IgD-negative memory B cell (primary cell): ENCODE measurements around the gene FRMD7. TPM values are rescaled to one million over a fixed set of nuclear protein-coding genes. Genes with fewer than 3 reads are reported as not detected.
"Not testable (repeated sequence)": the region's sequence is repeated elsewhere in the genome, so short reads cannot be mapped to it uniquely, and the experiment has no call there.

Source experiments
- H3K27ac Mint-ChIP-seq, 3 donors: one replicate each; pipeline ENCODE4 v1.8.0; 2020 to 2022; ENCODE audit warnings: mild to moderate bottlenecking in 3 of 3, mixed read lengths in 3 of 3, moderate library complexity in 1 of 3
- H3K27me3 Mint-ChIP-seq: one replicate; pipeline ENCODE4 v1.8.0; 2021; ENCODE audit warnings: mixed read lengths
- H3K36me3 Mint-ChIP-seq: one replicate; pipeline ENCODE4 v1.8.0; 2020; ENCODE audit warnings: mild to moderate bottlenecking, mixed read lengths
- H3K4me1 Mint-ChIP-seq, 3 donors: one replicate each; pipeline ENCODE4 v1.8.0; 2020 to 2022; ENCODE audit warnings: mixed read lengths in 3 of 3, mild to moderate bottlenecking in 1 of 3
- H3K4me3 Mint-ChIP-seq, 4 donors: one replicate each; pipeline ENCODE4 v1.8.0; 2020 to 2022; ENCODE audit warnings: mild to moderate bottlenecking in 4 of 4, mixed read lengths in 4 of 4, moderate library complexity in 3 of 4
- H3K9me3 Mint-ChIP-seq, 3 donors: one replicate each; pipeline ENCODE4 v1.8.0; 2020 to 2021; ENCODE audit warnings: mixed read lengths in 3 of 3, mild to moderate bottlenecking in 1 of 3
- polyA plus RNA-seq: library from polyadenylated mRNA; unstranded; fragments of 300-500 nt; fragmentation: Illumina TruSeq; gene quantifications from one replicate; pipeline ENCODE4 v1.2.3, GENCODE V29; 2021

The FRMD7 gene
- polyA plus RNA-seq, 1 donor from 2014 or later = not detected

DNA sequence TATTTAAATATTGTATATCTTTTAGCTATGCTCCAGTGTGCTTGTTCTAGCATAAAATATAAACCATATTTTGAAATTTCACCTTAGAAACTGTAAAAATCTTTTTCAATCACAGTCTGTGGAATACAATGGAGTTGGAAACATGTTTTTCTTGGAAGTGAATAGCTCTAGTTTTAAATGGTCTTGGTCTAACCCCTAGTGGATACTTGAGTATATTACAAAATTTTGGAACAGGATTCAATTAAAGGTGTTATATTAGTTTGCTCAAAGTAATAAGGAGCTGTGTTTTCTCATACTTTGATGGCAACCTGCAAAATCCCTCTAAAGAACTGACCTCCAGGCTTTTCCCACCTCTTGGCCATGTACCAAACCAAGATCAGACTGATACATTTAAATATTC lies 56.6 kb downstream of the FRMD7 start:
- H3K4me1 Mint-ChIP-seq = no peaks in the 10 kb centered on the region
- no peak overlapping the region for H3K4me3 Mint-ChIP-seq
- no peaks in the 10 kb centered on the region for H3K36me3 Mint-ChIP-seq
- H3K27me3 Mint-ChIP-seq = peaks cover 2% of the 10 kb centered on the region
- H3K9me3 Mint-ChIP-seq = no peaks in the 10 kb centered on the region
- H3K27ac Mint-ChIP-seq = no peak overlapping the region

DNA sequence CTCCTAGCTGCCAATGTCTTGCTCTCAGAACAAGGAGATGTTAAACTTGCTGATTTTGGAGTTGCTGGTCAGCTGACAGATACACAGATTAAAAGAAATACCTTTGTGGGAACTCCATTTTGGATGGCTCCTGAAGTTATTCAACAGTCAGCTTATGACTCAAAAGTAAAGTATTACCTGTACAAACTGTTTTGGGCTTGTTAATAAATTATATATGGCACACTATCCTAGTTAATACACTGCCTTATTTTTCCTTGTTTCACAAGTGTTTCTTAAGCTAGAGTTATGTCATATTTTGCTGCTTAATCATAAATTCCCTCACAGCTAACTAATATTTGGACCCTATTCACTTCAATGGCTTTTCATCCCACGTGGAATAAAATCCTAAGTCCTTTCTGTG lies 59.4 kb downstream of the FRMD7 start:
- Mint-ChIP-seq H3K36me3 (no peaks in the 10 kb centered on the region), H3K4me1 (no peaks in the 10 kb centered on the region), H3K4me3 (no peak overlapping the region), H3K9me3 (no peaks in the 10 kb centered on the region), H3K27ac (no peak overlapping the region), H3K27me3 (peaks cover 2% of the 10 kb centered on the region)

DNA sequence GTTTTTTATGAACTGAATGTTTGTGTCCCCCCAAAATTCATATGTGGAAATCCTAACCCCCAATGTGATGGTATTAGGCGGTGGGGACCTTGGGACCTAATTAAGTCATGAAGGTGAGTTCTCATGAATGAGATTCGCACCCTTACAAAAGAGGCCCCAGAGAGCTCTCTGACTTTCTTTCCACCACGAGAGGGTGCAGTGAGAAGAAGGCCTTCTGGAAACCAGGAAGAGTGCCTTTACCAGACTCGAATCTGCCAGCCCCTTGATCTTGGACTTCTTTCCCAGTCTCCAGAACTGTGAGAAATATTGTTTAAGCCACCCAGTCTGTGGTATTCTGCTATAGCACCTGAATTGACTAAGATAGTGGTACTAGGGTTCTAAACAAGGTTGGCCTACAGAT lies 64.0 kb downstream of the FRMD7 start:
- Mint-ChIP-seq H3K4me3 (no peak overlapping the region), H3K27ac (no peak overlapping the region), H3K27me3 (no peaks in the 10 kb centered on the region), H3K36me3 (no peaks in the 10 kb centered on the region), H3K9me3 (no peaks in the 10 kb centered on the region), H3K4me1 (peaks cover 5 to 12% (median 11%) of the 10 kb centered on the region in 3 donors)

DNA sequence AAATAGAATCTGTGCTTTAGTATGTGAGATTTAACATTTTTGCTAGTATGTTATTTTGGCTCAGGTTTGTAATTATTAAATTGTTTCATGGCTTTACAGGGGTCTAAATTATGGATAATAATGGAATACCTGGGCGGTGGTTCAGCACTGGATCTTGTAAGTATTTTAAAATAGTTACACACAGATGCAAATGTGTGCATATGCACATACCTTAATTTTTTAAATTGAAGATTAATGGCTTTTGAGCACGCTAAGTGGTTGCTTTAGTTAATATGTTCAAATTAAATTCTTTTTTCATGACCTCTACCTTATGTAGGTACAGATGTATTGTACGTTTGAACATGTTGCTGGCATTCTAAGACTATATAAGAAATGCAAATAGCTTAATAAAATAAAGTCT lies 64.5 kb downstream of the FRMD7 start:
- no peaks in the 10 kb centered on the region for H3K9me3 Mint-ChIP-seq
- H3K27me3 Mint-ChIP-seq = no peaks in the 10 kb centered on the region
- no peaks in the 10 kb centered on the region for H3K36me3 Mint-ChIP-seq
- H3K4me3 Mint-ChIP-seq = no peak overlapping the region
- no peak overlapping the region for H3K27ac Mint-ChIP-seq
- H3K4me1 Mint-ChIP-seq = peaks cover 6 to 12% (median 11%) of the 10 kb centered on the region in 3 donors

DNA sequence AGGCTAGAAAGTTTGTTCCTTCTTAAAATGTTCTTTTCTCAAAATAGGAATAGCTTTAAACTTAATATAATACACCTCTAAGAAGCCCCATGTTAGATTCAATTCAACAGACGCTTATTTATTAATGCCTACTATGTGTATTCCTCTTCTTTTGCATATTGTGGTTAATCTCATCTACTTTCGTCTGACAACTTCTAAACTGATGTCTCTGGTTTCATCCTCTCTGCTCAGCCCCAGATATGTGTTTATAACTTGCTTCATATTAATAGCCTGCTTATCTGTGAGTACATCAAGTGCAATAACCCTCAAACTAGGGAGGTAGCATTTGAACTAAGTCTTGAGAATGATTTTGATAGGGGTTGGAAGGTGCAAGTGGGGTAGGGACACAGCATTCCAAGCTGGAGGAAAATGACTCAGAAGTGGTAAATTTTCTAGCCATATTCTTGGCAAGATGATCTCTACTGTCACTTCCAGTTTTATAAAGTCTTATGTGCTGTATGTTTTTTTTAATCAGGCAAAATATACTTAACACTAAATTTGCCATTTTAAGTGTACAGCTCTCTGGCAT lies 67.8 kb downstream of the FRMD7 start:
- Mint-ChIP-seq H3K36me3 (no peaks in the 10 kb centered on the region), H3K4me1 (peaks cover 6 to 14% (median 11%) of the 10 kb centered on the region in 3 donors), H3K9me3 (no peaks in the 10 kb centered on the region), H3K4me3 (no peak overlapping the region), H3K27me3 (no peaks in the 10 kb centered on the region), H3K27ac (no peak overlapping the region)

DNA sequence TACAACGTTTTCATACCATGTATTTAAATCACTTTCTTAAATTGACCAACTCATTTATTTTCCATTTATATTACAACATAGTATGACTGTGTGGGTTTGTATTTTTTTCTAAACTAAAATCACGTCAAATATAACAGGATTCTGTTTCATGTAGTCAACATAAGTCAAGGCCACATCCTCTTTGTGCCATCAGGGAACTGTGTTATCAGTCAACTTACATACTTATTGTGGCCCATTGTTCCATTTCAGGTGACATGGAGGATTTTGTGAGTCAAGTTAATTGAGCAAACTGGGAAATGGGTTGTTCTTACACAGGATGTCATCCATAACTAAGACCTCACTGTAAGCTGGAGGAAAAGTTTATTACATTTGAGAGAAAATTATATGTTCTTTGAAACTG lies 68.8 kb downstream of the FRMD7 start:
- H3K27me3 Mint-ChIP-seq = peaks cover under 1% of the 10 kb centered on the region
- H3K4me1 Mint-ChIP-seq = peaks cover 6 to 14% (median 11%) of the 10 kb centered on the region in 3 donors
- no peak overlapping the region for H3K4me3 Mint-ChIP-seq
- H3K36me3 Mint-ChIP-seq = no peaks in the 10 kb centered on the region
- H3K9me3 Mint-ChIP-seq = no peaks in the 10 kb centered on the region
- H3K27ac Mint-ChIP-seq = no peak overlapping the region

DNA sequence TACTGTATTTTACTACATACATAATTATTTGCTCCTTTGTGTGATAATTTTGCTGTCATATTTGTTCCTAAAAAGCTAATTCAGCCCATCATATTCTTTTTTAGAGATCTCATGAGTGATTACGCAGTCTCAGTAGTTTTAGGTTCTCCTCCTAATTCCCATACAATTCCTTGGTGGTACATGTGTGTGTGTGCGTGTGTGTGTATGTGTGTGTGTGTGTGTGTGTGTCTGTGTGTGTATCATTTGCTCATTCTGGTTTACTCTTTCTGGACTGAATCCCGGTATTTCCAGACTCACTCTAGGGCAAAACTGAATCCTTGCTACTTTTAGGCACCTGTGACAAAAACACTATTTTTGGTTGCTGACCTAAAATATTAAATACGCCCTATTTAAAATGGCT lies 69.8 kb downstream of the FRMD7 start:
- no peaks in the 10 kb centered on the region for H3K36me3 Mint-ChIP-seq
- no peaks in the 10 kb centered on the region for H3K9me3 Mint-ChIP-seq
- no peak overlapping the region for H3K27ac Mint-ChIP-seq
- H3K4me3 Mint-ChIP-seq = no peak overlapping the region
- H3K4me1 Mint-ChIP-seq = peaks cover 6 to 18% (median 14%) of the 10 kb centered on the region in 3 donors
- H3K27me3 Mint-ChIP-seq = peaks cover 1% of the 10 kb centered on the region

DNA sequence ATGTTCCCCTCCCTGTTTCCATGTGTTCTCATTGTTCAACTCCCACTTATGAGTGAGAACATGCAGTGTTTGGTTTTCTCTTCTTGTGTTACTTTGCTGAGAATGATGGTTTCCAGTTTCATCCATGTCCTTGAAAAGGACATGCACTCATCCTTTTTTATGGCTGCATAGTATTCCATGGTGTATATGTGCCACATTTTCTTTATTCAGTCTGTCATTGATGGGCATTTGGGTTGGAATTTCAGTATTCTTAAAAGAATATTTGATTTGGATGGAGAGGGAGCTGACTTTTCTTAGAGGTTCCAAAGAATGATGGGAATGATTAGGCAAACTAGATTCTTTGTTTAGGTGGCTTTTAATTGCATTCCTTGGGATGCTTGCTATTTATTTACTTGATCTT lies 76.0 kb downstream of the FRMD7 start:
- H3K27ac Mint-ChIP-seq, H3K4me3 Mint-ChIP-seq, H3K4me1 Mint-ChIP-seq: not testable (repeated sequence)

DNA sequence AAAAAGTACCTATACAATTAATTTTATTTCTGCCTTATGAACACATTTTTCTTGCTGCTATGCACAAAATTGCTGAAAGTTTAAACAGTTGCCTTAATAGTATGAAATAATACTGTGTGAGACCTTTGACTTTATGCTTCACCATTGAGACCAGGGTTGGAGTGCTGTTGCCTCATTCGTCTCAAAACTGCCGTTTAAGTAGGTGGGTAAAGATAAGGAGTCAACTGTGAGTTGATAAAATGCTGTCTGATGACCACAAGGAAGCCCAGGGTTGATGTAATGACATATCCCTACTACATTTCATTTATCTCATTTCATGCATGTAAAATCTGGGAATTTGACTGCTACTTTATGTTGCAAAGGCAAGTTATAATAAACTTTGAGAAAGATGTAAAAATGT lies 81.3 kb downstream of the FRMD7 start:
- Mint-ChIP-seq H3K4me3 (peak overlapping the region in 1 of 4 donors; percentile 70), H3K27ac (no peak overlapping the region), H3K27me3 (peaks cover 4% of the 10 kb centered on the region), H3K9me3 (peaks cover 0 to 3% (median 0%) of the 10 kb centered on the region in 3 donors), H3K4me1 (peaks cover 7 to 15% (median 15%) of the 10 kb centered on the region in 3 donors), H3K36me3 (peaks cover 3% of the 10 kb centered on the region)

More for the DNA sequence above, 76.0 kb downstream of the FRMD7 start:
- not testable (repeated sequence) for H3K9me3 Mint-ChIP-seq, H3K27me3 Mint-ChIP-seq, H3K36me3 Mint-ChIP-seq

DNA sequence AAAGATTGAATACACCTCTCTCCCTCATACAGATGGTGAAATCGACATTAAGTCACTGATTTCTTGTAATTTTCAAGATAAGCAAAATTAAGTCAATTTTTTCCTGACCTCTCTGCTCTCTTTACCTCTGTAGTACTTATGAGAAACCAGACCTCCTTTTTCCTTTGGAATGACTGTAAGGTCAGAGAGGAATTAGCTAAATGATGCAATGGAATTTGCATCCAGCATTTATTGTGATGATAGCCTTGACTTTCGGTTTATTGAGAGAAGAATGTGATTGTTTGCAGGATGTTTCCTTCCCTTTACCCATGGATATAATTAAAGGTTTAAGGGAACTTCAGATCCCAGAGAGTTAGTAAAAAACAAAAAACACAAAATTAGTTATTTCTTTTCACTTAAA lies 82.4 kb downstream of the FRMD7 start:
- H3K9me3 Mint-ChIP-seq = no peaks in the 10 kb centered on the region
- H3K36me3 Mint-ChIP-seq = no peaks in the 10 kb centered on the region
- H3K27ac Mint-ChIP-seq = no peak overlapping the region
- H3K4me3 Mint-ChIP-seq = no peak overlapping the region
- peaks cover 10 to 18% (median 15%) of the 10 kb centered on the region in 3 donors for H3K4me1 Mint-ChIP-seq
- H3K27me3 Mint-ChIP-seq = peaks cover 4% of the 10 kb centered on the region

DNA sequence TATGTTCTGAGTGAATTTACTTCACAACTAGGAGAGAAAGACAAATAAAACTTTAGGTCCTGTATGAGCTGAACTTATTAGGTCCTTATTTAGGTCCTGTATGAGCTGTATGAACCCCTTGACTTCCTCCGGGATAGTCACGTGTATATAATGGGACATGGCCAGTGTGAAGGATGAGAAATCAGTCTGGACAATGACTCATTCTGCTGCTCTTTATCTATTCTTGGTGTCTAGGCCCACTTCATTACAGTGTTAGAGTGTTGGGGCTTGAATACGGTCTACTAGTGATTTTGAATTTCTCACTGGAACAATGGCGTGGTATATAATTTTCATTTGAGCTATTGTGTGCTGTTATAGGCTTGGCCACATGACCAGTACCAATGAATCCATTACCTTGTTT lies 82.9 kb downstream of the FRMD7 start:
- Mint-ChIP-seq H3K36me3 (no peaks in the 10 kb centered on the region), H3K9me3 (no peaks in the 10 kb centered on the region), H3K4me3 (no peak overlapping the region), H3K27me3 (peaks cover 4% of the 10 kb centered on the region), H3K4me1 (peaks cover 10 to 18% (median 13%) of the 10 kb centered on the region in 3 donors), H3K27ac (no peak overlapping the region)

DNA sequence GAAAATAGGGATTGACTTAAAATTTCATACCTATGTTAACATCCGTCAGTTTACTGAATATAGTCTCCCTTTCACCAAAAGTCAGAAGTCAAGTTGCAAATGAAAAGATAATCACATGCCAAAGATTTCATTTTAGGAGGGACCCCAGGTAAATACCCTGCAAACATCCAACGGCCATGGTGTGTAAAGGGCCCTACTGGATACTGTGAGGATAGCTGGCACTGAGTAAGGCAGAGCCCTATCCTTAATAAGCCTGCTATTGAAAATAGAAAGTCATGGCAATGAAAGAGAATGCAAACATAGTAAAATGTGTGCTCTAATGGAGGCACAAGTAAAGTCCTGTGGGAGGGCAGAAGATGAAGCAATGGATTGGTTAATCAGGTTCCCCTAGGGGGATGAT lies 83.8 kb downstream of the FRMD7 start:
- peaks cover 4% of the 10 kb centered on the region for H3K27me3 Mint-ChIP-seq
- H3K9me3 Mint-ChIP-seq = no peaks in the 10 kb centered on the region
- peaks cover 8 to 18% (median 10%) of the 10 kb centered on the region in 3 donors for H3K4me1 Mint-ChIP-seq
- no peaks in the 10 kb centered on the region for H3K36me3 Mint-ChIP-seq
- H3K4me3 Mint-ChIP-seq = no peak overlapping the region
- no peak overlapping the region for H3K27ac Mint-ChIP-seq

DNA sequence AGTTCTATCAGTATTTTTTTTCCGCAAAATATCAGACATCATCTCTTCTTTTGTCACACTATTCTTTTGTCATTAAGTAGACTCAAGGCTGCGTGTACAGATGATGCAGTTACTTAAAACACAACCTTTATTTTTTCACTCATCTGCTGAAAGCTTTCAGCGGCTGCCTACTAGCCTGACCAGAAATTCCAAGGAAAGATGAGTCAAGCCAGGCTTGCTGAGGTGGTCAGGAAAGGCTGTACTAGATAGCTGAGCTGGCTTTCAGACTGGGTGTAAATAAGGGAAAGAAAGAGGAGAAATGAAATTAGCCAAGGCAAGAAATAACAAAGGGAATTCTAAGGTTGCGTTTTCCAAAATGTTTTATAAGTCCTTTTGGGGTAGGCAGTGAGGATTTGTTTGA lies 86.8 kb downstream of the FRMD7 start:
- no peak overlapping the region for H3K4me3 Mint-ChIP-seq
- H3K9me3 Mint-ChIP-seq = no peaks in the 10 kb centered on the region
- no peak overlapping the region for H3K27ac Mint-ChIP-seq
- peaks cover 4% of the 10 kb centered on the region for H3K27me3 Mint-ChIP-seq
- H3K4me1 Mint-ChIP-seq = peaks cover 12 to 23% (median 18%) of the 10 kb centered on the region in 3 donors
- H3K36me3 Mint-ChIP-seq = no peaks in the 10 kb centered on the region

DNA sequence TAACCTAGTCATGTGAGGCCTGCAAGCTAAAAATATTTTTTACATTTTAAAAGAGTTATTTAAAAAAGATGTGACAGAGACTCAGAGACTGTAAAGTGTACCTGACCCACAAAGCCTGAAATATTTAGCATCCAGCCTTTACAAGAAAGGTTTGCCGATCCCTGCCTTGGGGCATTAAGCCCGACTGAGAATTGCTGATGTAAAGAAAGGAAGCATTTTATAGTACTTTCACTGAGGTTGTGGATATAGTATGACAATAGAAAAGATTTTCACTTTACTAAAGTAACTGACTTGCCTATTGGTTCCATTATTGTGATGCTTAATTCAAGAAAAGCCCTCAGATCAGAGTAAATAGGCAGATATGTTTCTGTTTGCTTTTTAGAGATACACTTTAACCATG lies 87.8 kb downstream of the FRMD7 start:
- Mint-ChIP-seq H3K9me3 (no peaks in the 10 kb centered on the region), H3K36me3 (no peaks in the 10 kb centered on the region), H3K4me1 (peaks cover 18 to 25% (median 24%) of the 10 kb centered on the region in 3 donors), H3K27ac (no peak overlapping the region), H3K27me3 (peaks cover 4% of the 10 kb centered on the region), H3K4me3 (no peak overlapping the region)

DNA sequence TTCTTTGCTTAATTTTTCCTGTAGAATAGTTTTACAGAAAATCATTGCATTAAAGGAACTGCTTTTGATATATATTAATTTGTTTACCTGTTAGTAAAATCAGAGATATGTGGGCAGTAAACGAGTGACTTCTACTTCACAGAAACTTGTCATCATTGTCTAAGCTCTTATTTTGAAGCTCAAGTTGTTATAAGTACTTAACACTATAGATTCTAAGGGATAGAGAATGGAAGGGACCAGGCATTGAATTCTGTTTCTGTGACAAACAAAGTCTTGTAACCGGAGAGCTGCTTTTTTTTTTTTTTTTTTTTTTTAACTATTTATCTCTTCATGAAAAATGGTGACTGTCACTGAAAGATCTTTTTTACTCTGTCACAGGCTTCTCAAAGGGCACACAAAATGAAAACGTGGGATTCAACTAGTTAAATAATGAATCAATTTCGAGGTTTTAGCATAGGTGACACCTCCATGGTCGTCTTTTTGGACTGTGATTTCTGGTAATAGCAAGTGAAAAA lies 90.3 kb downstream of the FRMD7 start:
- no peak overlapping the region for H3K4me3 Mint-ChIP-seq
- peaks cover 23 to 35% (median 33%) of the 10 kb centered on the region in 3 donors for H3K4me1 Mint-ChIP-seq
- no peaks in the 10 kb centered on the region for H3K36me3 Mint-ChIP-seq
- no peak overlapping the region for H3K27ac Mint-ChIP-seq
- peaks cover 4% of the 10 kb centered on the region for H3K27me3 Mint-ChIP-seq
- no peaks in the 10 kb centered on the region for H3K9me3 Mint-ChIP-seq

DNA sequence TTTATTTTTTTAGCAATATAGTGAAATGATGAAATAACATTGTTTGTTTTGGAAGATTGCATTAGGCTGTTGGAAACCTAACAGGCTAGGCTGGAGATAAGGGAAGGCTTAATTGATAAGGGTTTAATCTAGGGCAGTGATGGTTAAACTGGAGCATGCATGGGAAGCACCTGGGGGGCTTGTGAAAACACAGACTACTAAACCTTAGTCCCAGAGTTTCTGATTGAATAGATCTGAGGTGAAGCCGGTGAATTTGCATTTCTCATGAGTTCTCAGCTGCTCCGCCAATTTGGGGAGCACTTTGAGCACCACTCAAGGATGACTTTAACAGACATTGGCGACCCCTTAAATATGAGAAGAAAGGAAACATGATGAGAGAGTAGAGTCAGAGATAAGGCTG lies 93.2 kb downstream of the FRMD7 start:
- Mint-ChIP-seq H3K9me3 (no peaks in the 10 kb centered on the region), H3K36me3 (no peaks in the 10 kb centered on the region), H3K27me3 (peaks cover 10% of the 10 kb centered on the region), H3K4me1 (peaks cover 26 to 45% (median 28%) of the 10 kb centered on the region in 3 donors), H3K27ac (no peak overlapping the region), H3K4me3 (peak overlapping the region in 2 of 4 donors; percentile 10 to 58)
